Suprapubic skin (tissue), 3 donors: ENCODE data around the gene RNF112.

ENCODE experiments used
- CTCF ChIP-seq, 2 donors: fragments of 200-600 bp in 1 of 2; fragments of 450-650 bp in 1 of 2; sonication (generic) in 1 of 2; IDR thresholded peaks; one replicate each; pipeline ENCODE4 v1.5.1; 2016 to 2019; ENCODE audit warnings: antibody characterized with exemption in 2 of 2, mild to moderate bottlenecking in 1 of 2, moderate library complexity in 1 of 2
- POLR2A ChIP-seq, 2 donors: fragments of 450-650 bp; IDR thresholded peaks; one replicate each; pipeline ENCODE4 v1.6.1; 2017; ENCODE audit warnings: antibody characterized with exemption in 2 of 2, mild to moderate bottlenecking in 2 of 2, moderate library complexity in 2 of 2

DNA sequence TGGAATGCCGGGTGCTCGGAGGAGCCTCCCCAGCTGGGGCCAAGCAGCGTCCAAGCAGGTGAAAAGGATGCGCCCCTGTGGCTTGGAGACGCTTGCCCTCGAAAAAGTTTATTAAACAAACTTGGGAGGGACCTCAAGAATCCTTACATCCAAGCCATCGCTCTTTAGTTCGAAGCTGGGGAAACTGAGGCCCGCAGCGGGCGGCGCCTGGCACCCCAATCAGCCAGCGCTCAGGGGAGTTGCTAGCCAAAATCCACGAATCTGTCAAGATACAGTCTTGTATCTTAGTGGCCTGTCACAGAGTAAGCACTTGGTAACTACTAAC is 48.0 kb upstream of the RNF112 start:
- TF ChIP-seq CTCF (IDR thresholded peaks at IDR 0.05): no peak
- no peak for TF ChIP-seq POLR2A (IDR thresholded peaks at IDR 0.05)
